WTC11 (cell line): ENCODE measurements around the gene TSSK2. TPM values are rescaled to one million over a fixed set of nuclear protein-coding genes. Genes with fewer than 3 reads are reported as not detected.

Source experiments
- ATAC-seq: fragments of 200-7000 bp; cut with Tn5 transposase; 2 replicates; pipeline ENCODE4 v1.10.0; 2021; ENCODE audit warnings: mild to moderate bottlenecking, moderate library complexity
- CTCF ChIA-PET: fragments of 300-600 bp; sonication (Branson Sonifier 250); formaldehyde crosslinking; loops from one replicate; lab custom pipeline; 2021; ENCODE audit warnings: antibody characterized with exemption; lab: Charles Lee
- POLR2A ChIA-PET: fragments of 350-600 bp; sonication (Branson Sonifier 250); formaldehyde crosslinking; loops from one replicate; lab custom pipeline; 2021; ENCODE audit warnings: antibody characterized with exemption; lab: Charles Lee
- DNase-seq: peaks from one replicate; pipeline ENCODE4 v3.0.0; 2021; ENCODE audit warnings: low spot score
- H3K27ac Mint-ChIP-seq: 2 replicates; pipeline ENCODE4 v1.8.0; 2021; ENCODE audit warnings: mixed read lengths
- H3K27me3 Mint-ChIP-seq: 2 replicates; pipeline ENCODE4 v1.8.0; 2021; ENCODE audit warnings: low read depth, mild to moderate bottlenecking, moderate library complexity, mixed read lengths
- H3K36me3 Mint-ChIP-seq: 2 replicates; pipeline ENCODE4 v1.8.0; 2021; ENCODE audit warnings: mixed read lengths
- H3K4me1 Mint-ChIP-seq: 2 replicates; pipeline ENCODE4 v1.8.0; 2022; ENCODE audit warnings: mixed read lengths
- H3K4me3 Mint-ChIP-seq: 2 replicates; pipeline ENCODE4 v1.8.0; 2021; ENCODE audit warnings: mild to moderate bottlenecking, moderate library complexity, mixed read lengths
- H3K9me3 Mint-ChIP-seq: 2 replicates; pipeline ENCODE4 v1.8.0; 2021; ENCODE audit warnings: mixed read lengths
- ARID4B ChIP-seq: sonication (generic); formaldehyde crosslinking; IDR thresholded peaks from 2 replicates; pipeline ENCODE4 v1.8.0; 2023; ENCODE audit warnings: missing genetic modification reagents, mild to moderate bottlenecking, borderline replicate concordance
- ATF1 ChIP-seq: sonication (generic); formaldehyde crosslinking; IDR thresholded peaks from 2 replicates; pipeline ENCODE4 v1.8.1; 2023; ENCODE audit warnings: mild to moderate bottlenecking, moderate library complexity, missing genetic modification reagents
- E2F5 ChIP-seq: sonication (generic); formaldehyde crosslinking; IDR thresholded peaks from 2 replicates; pipeline ENCODE4 v1.8.1; 2022; ENCODE audit warnings: mild to moderate bottlenecking, moderate library complexity, missing genetic modification reagents
- ETV6 ChIP-seq: sonication (generic); formaldehyde crosslinking; IDR thresholded peaks from 2 replicates; pipeline ENCODE4 v1.8.1; 2022; ENCODE audit warnings: mild to moderate bottlenecking, missing genetic modification reagents
- FOXJ3 ChIP-seq: sonication (generic); formaldehyde crosslinking; IDR thresholded peaks from 2 replicates; pipeline ENCODE4 v1.9.0; 2021; ENCODE audit warnings: missing genetic modification reagents, mild to moderate bottlenecking, borderline replicate concordance
- FOXK1 ChIP-seq: sonication (generic); formaldehyde crosslinking; IDR thresholded peaks from 2 replicates; pipeline ENCODE4 v1.8.0; 2022; ENCODE audit warnings: mild to moderate bottlenecking, moderate library complexity, missing genetic modification reagents
- FOXP1 ChIP-seq: sonication (generic); formaldehyde crosslinking; IDR thresholded peaks from 2 replicates; pipeline ENCODE4 v1.8.0; 2022; ENCODE audit warnings: missing genetic modification reagents, mild to moderate bottlenecking, moderate library complexity, borderline replicate concordance
- GRHL2 ChIP-seq: fragments of 250-450 bp; sonication (Bioruptor Pico); IDR thresholded peaks from 2 replicates; pipeline ENCODE4 v1.8.0; 2022; ENCODE audit warnings: mild to moderate bottlenecking, moderate library complexity; ENCODE audit not compliant: insufficient replicate concordance, severe bottlenecking
- MXD4 ChIP-seq: fragments of 250-450 bp; sonication (Bioruptor Pico); IDR thresholded peaks from 2 replicates; pipeline ENCODE4 v1.8.0; 2021; ENCODE audit warnings: mild to moderate bottlenecking, moderate library complexity, borderline replicate concordance
- MYBL2 ChIP-seq: sonication (generic); formaldehyde crosslinking; IDR thresholded peaks from 2 replicates; pipeline ENCODE4 v1.8.1; 2023; ENCODE audit warnings: mild to moderate bottlenecking, moderate library complexity, missing genetic modification reagents
- OVOL2 ChIP-seq: fragments of 250-450 bp; sonication (Bioruptor Pico); IDR thresholded peaks from 2 replicates; pipeline ENCODE4 v1.9.0; 2021; ENCODE audit warnings: mild to moderate bottlenecking, borderline replicate concordance
- SOX15 ChIP-seq: fragments of 250-450 bp; sonication (Bioruptor Pico); IDR thresholded peaks from 2 replicates; pipeline ENCODE4 v1.9.0; 2021; ENCODE audit warnings: mild to moderate bottlenecking
- TP53 ChIP-seq: sonication (generic); formaldehyde crosslinking; IDR thresholded peaks from 2 replicates; pipeline ENCODE4 v1.8.1; 2023; ENCODE audit warnings: mild to moderate bottlenecking, missing genetic modification reagents
- ZNF219 ChIP-seq: sonication (generic); formaldehyde crosslinking; IDR thresholded peaks from 2 replicates; pipeline ENCODE4 v1.8.0; 2023; ENCODE audit warnings: missing genetic modification reagents, mild to moderate bottlenecking, borderline replicate concordance
- ZNF425 ChIP-seq: fragments of 250-450 bp; sonication (Bioruptor Pico); conservative IDR thresholded peaks from 2 replicates; pipeline ENCODE4 v1.9.0; 2021; ENCODE audit warnings: mild to moderate bottlenecking
- ZNF671 ChIP-seq: fragments of 250-450 bp; sonication (Bioruptor Pico); IDR thresholded peaks from 2 replicates; pipeline ENCODE4 v1.8.0; 2021; ENCODE audit warnings: mild to moderate bottlenecking
- total RNA-seq: library from RNA; stranded (reverse); gene quantifications from 3 replicates; pipeline ENCODE4 v1.2.3, GENCODE V29; 2021
- TF ChIP-seq, protein P1 (sequence below): sonication (generic); formaldehyde crosslinking; IDR thresholded peaks from 2 replicates; pipeline ENCODE4 v1.8.0; 2022; ENCODE audit warnings: mild to moderate bottlenecking, missing genetic modification reagents
- TF ChIP-seq, protein P2 (sequence below): fragments of 250-450 bp; sonication (Bioruptor Pico); IDR thresholded peaks from 2 replicates; pipeline ENCODE4 v1.9.0; 2021; ENCODE audit warnings: mild to moderate bottlenecking
- TF ChIP-seq, protein P3 (sequence below): fragments of 250-450 bp; sonication (Bioruptor Pico); IDR thresholded peaks from 2 replicates; pipeline ENCODE4 v1.9.0; 2021; ENCODE audit warnings: mild to moderate bottlenecking, borderline replicate concordance

TSSK2 gene
- total RNA-seq, 1 experiment from 2014 or later = not detected

DNA sequence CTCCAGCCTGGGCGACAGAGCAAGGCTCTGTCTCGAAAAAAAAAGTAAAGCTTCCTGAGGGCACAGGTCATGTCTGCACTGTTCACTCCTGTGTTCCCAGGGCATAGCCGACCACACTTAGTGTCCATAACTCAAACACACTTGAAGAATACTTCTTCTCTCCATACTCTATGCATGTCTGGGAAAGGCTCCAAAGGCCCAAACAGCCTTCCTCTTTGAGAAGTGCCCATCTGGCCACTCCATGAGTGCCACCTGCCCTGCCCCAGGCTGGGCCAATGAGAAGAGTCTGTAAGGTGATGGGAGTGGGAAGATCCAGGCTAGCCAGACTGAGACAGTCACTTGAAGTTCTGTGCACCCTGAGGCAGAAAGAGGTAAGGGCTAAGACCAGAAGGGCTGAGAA lies 33.6 kb upstream of the TSSK2 start:
- ATAC-seq = no peak
- Mint-ChIP-seq H3K27ac (no peak overlapping the region; the same call in 1 of the 2 replicates), H3K4me1 (peaks cover 3% of the 10 kb centered on the region), H3K36me3 (0 out of 2 replicates have a peak, but pooled peaks cover 3% of the 10 kb centered on the region), H3K4me3 (no peak overlapping the region), H3K9me3 (no peaks in the 10 kb centered on the region; the same call in 1 of the 2 replicates), H3K27me3 (no peaks in the 10 kb centered on the region)
- CTCF ChIA-PET = interaction anchor here (0.7 kb wide), 1 partner anchor 12 kb away, joined by 4 read pairs; no protein-coding TSS in a partner anchor
- POLR2A ChIA-PET = no interaction called here
- no peak for TF ChIP-seq ZNF219 (CRISPR knock-in tag)
- TF ChIP-seq FOXP1 (CRISPR knock-in tag) = no peak
- TF ChIP-seq ZNF425 (CRISPR knock-in tag) = no peak
- TF ChIP-seq SOX15 (CRISPR knock-in tag) = no peak
- no peak for TF ChIP-seq ATF1
- TF ChIP-seq MYBL2 (CRISPR knock-in tag) = no peak
- no peak for TF ChIP-seq OVOL2
- no peak for TF ChIP-seq GRHL2 (CRISPR knock-in tag)
- TF ChIP-seq, protein P1, sequence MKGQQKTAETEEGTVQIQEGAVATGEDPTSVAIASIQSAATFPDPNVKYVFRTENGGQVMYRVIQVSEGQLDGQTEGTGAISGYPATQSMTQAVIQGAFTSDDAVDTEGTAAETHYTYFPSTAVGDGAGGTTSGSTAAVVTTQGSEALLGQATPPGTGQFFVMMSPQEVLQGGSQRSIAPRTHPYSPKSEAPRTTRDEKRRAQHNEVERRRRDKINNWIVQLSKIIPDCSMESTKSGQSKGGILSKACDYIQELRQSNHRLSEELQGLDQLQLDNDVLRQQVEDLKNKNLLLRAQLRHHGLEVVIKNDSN (CRISPR knock-in tag) = no peak
- TF ChIP-seq MXD4 (CRISPR knock-in tag) = no peak
- no peak for TF ChIP-seq ETV6 (CRISPR knock-in tag)
- TF ChIP-seq ZNF671 (CRISPR knock-in tag) = no peak
- no peak for TF ChIP-seq E2F5
- DNase-seq = no peak

DNA sequence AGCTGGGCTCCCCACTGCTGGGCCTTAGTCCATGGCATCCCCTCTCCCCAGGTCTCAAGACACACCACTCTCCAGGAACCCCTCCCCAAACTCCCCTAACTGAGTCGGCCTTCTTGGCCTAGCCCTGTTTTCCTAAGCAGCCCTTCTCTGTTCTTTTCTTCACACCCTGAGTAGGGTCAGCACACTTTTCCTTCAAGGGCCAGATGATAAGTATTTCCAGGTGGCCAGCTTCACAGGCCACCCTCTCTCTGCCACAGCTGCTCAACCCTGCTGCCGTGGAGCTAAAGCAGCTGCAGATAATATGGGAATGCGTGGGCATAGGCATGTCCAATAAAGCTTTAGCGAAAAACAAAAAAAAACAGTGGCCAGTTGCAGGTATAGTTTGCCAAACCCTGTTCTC lies 33.0 kb upstream of the TSSK2 start:
- peak overlapping the region; percentile 2; the same call in 1 of the 2 replicates for H3K27ac Mint-ChIP-seq
- TF ChIP-seq MYBL2 (CRISPR knock-in tag) (no peak), ATF1 (no peak), ARID4B (CRISPR knock-in tag) (no peak), TP53 (CRISPR knock-in tag) (no peak), FOXJ3 (CRISPR knock-in tag) (no peak), FOXK1 (CRISPR knock-in tag) (no peak)
- TF ChIP-seq, protein P2, sequence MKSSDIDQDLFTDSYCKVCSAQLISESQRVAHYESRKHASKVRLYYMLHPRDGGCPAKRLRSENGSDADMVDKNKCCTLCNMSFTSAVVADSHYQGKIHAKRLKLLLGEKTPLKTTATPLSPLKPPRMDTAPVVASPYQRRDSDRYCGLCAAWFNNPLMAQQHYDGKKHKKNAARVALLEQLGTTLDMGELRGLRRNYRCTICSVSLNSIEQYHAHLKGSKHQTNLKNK = no peak
- TF ChIP-seq, protein P3, sequence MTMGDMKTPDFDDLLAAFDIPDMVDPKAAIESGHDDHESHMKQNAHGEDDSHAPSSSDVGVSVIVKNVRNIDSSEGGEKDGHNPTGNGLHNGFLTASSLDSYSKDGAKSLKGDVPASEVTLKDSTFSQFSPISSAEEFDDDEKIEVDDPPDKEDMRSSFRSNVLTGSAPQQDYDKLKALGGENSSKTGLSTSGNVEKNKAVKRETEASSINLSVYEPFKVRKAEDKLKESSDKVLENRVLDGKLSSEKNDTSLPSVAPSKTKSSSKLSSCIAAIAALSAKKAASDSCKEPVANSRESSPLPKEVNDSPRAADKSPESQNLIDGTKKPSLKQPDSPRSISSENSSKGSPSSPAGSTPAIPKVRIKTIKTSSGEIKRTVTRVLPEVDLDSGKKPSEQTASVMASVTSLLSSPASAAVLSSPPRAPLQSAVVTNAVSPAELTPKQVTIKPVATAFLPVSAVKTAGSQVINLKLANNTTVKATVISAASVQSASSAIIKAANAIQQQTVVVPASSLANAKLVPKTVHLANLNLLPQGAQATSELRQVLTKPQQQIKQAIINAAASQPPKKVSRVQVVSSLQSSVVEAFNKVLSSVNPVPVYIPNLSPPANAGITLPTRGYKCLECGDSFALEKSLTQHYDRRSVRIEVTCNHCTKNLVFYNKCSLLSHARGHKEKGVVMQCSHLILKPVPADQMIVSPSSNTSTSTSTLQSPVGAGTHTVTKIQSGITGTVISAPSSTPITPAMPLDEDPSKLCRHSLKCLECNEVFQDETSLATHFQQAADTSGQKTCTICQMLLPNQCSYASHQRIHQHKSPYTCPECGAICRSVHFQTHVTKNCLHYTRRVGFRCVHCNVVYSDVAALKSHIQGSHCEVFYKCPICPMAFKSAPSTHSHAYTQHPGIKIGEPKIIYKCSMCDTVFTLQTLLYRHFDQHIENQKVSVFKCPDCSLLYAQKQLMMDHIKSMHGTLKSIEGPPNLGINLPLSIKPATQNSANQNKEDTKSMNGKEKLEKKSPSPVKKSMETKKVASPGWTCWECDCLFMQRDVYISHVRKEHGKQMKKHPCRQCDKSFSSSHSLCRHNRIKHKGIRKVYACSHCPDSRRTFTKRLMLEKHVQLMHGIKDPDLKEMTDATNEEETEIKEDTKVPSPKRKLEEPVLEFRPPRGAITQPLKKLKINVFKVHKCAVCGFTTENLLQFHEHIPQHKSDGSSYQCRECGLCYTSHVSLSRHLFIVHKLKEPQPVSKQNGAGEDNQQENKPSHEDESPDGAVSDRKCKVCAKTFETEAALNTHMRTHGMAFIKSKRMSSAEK (CRISPR knock-in tag) = no peak

More for the DNA sequence above, 33.0 kb upstream of the TSSK2 start:
- H3K36me3 Mint-ChIP-seq = 0 out of 2 replicates have a peak, but pooled peaks cover 3% of the 10 kb centered on the region
- ChIA-PET POLR2A (no interaction called here), CTCF (interaction anchor here (0.9 kb wide), 1 partner anchor 46 kb away, joined by 3 read pairs; the partner anchor contains the start of gene ESS2)
- no peaks in the 10 kb centered on the region; the same call in 1 of the 2 replicates for H3K9me3 Mint-ChIP-seq
- no peaks in the 10 kb centered on the region for H3K27me3 Mint-ChIP-seq
- no peak for DNase-seq
- H3K4me3 Mint-ChIP-seq = no peak overlapping the region
- no peaks in the 10 kb centered on the region for H3K4me1 Mint-ChIP-seq
- ATAC-seq = no peak
